ENCODE measurements around the gene NUDT7. TPM values are rescaled to one million over a fixed set of nuclear protein-coding genes. Genes with fewer than 3 reads are reported as not detected.

Gene NUDT7
- total RNA-seq, 1 experiment from 2014 or later: 5.2 TPM

- ChIA-PET RAD21 (ENCODE audit: low non-redundant PET in 1 of 2, low total read pairs in 2 of 2, uncharacterized antibody in 2 of 2, unreplicated experiment in 2 of 2) (no interaction called here), CTCF (no interaction called here), POLR2A (no interaction called here)
- H3K9me3 ChIP-seq (ENCODE audit: control insufficient read depth in 1 of 2, insufficient read depth in 1 of 2, low read depth in 1 of 2, low read length in 2 of 2): no peaks in the 10 kb centered on the region
- H3K36me3 ChIP-seq (ENCODE audit: control insufficient read depth in 1 of 2, insufficient read depth in 2 of 2, low read length in 2 of 2): no peaks in the 10 kb centered on the region
- no peaks in the 10 kb centered on the region for H3K9me2 ChIP-seq (ENCODE audit: insufficient read depth)
- H4K20me1 ChIP-seq (ENCODE audit: insufficient read depth): no peaks in the 10 kb centered on the region
- H3K79me2 ChIP-seq (ENCODE audit: insufficient read depth, low read length): no peaks in the 10 kb centered on the region
- H3K27me3 ChIP-seq (ENCODE audit: insufficient read depth, low read length): peaks cover 29% of the 10 kb centered on the region
- no peak for TF ChIP-seq EGR1 (IDR thresholded peaks at IDR 0.05; ENCODE audit: low read depth)
- TF ChIP-seq, protein P1, sequence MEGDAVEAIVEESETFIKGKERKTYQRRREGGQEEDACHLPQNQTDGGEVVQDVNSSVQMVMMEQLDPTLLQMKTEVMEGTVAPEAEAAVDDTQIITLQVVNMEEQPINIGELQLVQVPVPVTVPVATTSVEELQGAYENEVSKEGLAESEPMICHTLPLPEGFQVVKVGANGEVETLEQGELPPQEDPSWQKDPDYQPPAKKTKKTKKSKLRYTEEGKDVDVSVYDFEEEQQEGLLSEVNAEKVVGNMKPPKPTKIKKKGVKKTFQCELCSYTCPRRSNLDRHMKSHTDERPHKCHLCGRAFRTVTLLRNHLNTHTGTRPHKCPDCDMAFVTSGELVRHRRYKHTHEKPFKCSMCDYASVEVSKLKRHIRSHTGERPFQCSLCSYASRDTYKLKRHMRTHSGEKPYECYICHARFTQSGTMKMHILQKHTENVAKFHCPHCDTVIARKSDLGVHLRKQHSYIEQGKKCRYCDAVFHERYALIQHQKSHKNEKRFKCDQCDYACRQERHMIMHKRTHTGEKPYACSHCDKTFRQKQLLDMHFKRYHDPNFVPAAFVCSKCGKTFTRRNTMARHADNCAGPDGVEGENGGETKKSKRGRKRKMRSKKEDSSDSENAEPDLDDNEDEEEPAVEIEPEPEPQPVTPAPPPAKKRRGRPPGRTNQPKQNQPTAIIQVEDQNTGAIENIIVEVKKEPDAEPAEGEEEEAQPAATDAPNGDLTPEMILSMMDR (IDR thresholded peaks at IDR 0.05 in 2 of 3, conservative IDR thresholded peaks at IDR 0.05 in 1 of 3; ENCODE audit: borderline replicate concordance in 1 of 3, insufficient read depth in 1 of 3, low read depth in 2 of 3, low read length in 2 of 3): no peak
- no peak for TF ChIP-seq JUND (IDR thresholded peaks at IDR 0.05)
- no peak for TF ChIP-seq MAX (IDR thresholded peaks at IDR 0.05)
- no peak for TF ChIP-seq ELF1 (IDR thresholded peaks at IDR 0.05; ENCODE audit: borderline replicate concordance, low read depth)
- TF ChIP-seq ZBTB33 (IDR thresholded peaks at IDR 0.05; ENCODE audit: extremely low read depth, insufficient replicate concordance, low read length): no peak
- BruUV-seq (replicated peaks): no TSS peak
- H3K4me2 ChIP-seq (ENCODE audit: low read length): no peak overlapping the region
- no peak overlapping the region for H2AFZ ChIP-seq (ENCODE audit: low read depth, low read length, poor library complexity, severe bottlenecking)
- ATAC-seq (no peak), DNase-seq (ENCODE audit: low read depth, low spot score) (no peak)
- intact Hi-C loops (cut with micrococcal nuclease): no loop called here
- no peak overlapping the region for H3K27ac ChIP-seq (ENCODE audit: low read depth, low read length)
- no peak overlapping the region for H3K4me3 ChIP-seq (replicated peaks in 1 of 2; ENCODE audit: low read depth in 1 of 2, low read length in 2 of 2)
- H3K4me1 ChIP-seq (ENCODE audit: control insufficient read depth in 1 of 2, insufficient read depth in 2 of 2, low read length in 2 of 2): no peaks in the 10 kb centered on the region
- H3K9ac ChIP-seq (ENCODE audit: low read length): no peak overlapping the region
Observed at GRCh38 chr16:77700846-77701245, 21.5 kb upstream of the NUDT7 start.
